GM21723 (cell line): Measurements from ENCODE around the gene SFXN3.

Experiments used
- ATAC-seq: cut with Tn5 transposase; IDR thresholded peaks from one replicate; pipeline ENCODE4 v1.9.1; 2021; ENCODE audit warnings: mild to moderate bottlenecking, moderate library complexity; ENCODE audit not compliant: unreplicated experiment

The SFXN3 gene

GRCh38 chr10:101031128-101031795, at the start of gene SFXN3, which contains the start of gene PDZD7:
SFXN3 (plus strand) TSS chr10:101031234; CDS start chr10:101034695, 3,461 bp downstream.
PDZD7 (minus strand) TSS chr10:101031129; CDS start chr10:101030219, 910 bp downstream.
- peak; percentile 94 for ATAC-seq

- ATAC-seq: no peak
Observed at GRCh38 chr10:100982916-100983830, 47.9 kb upstream of the SFXN3 start.

GRCh38 chr10:100983868-100984671, 47.0 kb upstream of the SFXN3 start:
- ATAC-seq: no peak

GRCh38 chr10:100984672-100985177, 46.3 kb upstream of the SFXN3 start:
- no peak for ATAC-seq

- no peak for ATAC-seq
Observed at GRCh38 chr10:100985336-100985735, 45.7 kb upstream of the SFXN3 start.

GRCh38 chr10:100986623-100986951, 44.4 kb upstream of the SFXN3 start:
- ATAC-seq: no peak

- ATAC-seq: peak; percentile 80
Observed at GRCh38 chr10:100986952-100987684, 43.9 kb upstream of the SFXN3 start, which contains the start of the genes MRPL43 and TWNK. MRPL43 (minus strand) TSS chr10:100987497; CDS start chr10:100987443, 54 bp downstream. TWNK (plus strand) TSS chr10:100987543; CDS start chr10:100988211, 668 bp downstream.

GRCh38 chr10:100987685-100988049, 43.4 kb upstream of the SFXN3 start:
- ATAC-seq: no peak

GRCh38 chr10:100988166-100988565, 42.9 kb upstream of the SFXN3 start:
- ATAC-seq: no peak

- no peak for ATAC-seq
Observed at GRCh38 chr10:100989088-100989487, 41.9 kb upstream of the SFXN3 start.

GRCh38 chr10:100993986-100994708, 36.9 kb upstream of the SFXN3 start:
- ATAC-seq: no peak

GRCh38 chr10:100995181-100995580, 35.9 kb upstream of the SFXN3 start:
- ATAC-seq: no peak

GRCh38 chr10:100996678-100997359, 34.2 kb upstream of the SFXN3 start:
- peak; percentile 27 for ATAC-seq

- peak; percentile 39 for ATAC-seq
Observed at GRCh38 chr10:100997360-100998182, 33.5 kb upstream of the SFXN3 start.

- peak; percentile 25 for ATAC-seq
Observed at GRCh38 chr10:100998183-100998990, 32.6 kb upstream of the SFXN3 start.

GRCh38 chr10:100998991-100999741, 31.9 kb upstream of the SFXN3 start:
- peak; percentile 48 for ATAC-seq

GRCh38 chr10:100999742-101000126, 31.3 kb upstream of the SFXN3 start, which contains the start of gene LZTS2:
LZTS2 (plus strand) TSS chr10:100999808; CDS start chr10:101002539, 2,731 bp downstream.
- no peak for ATAC-seq
